Mucosa of descending colon (tissue), 3 donors: ENCODE data around the gene HLA-F. TPM values are rescaled to one million over a fixed set of nuclear protein-coding genes. Genes with fewer than 3 reads are reported as not detected.

Source experiments
- ATAC-seq: fragments of 200-7000 bp; cut with Tn5 transposase; one replicate; pipeline ENCODE4 v1.9.1; 2020; ENCODE audit warnings: mild to moderate bottlenecking, moderate library complexity
- DNase-seq, 3 donors: peaks; one replicate each; pipeline ENCODE4 v3.0.0-alpha.2; 2020
- H3K36me3 ChIP-seq: fragments of 200-600 bp; one replicate; pipeline ENCODE4 v1.8.0; 2021; ENCODE audit warnings: low read depth, mild to moderate bottlenecking
- H3K4me1 ChIP-seq: fragments of 200-600 bp; one replicate; pipeline ENCODE4 v1.8.0; 2021; ENCODE audit warnings: low read depth, mild to moderate bottlenecking
- H3K4me3 ChIP-seq: fragments of 200-600 bp; one replicate; pipeline ENCODE4 v1.8.0; 2021; ENCODE audit warnings: mild to moderate bottlenecking
- H3K9me3 ChIP-seq: fragments of 200-600 bp; one replicate; pipeline ENCODE4 v1.8.0; 2021; ENCODE audit warnings: mild to moderate bottlenecking
- CTCF ChIP-seq: fragments of 200-600 bp; IDR thresholded peaks from one replicate; pipeline ENCODE4 v1.8.0; 2022; ENCODE audit warnings: antibody characterized with exemption, mild to moderate bottlenecking
- intact Hi-C, 2 donors: fragments of 100-400 bp; cut with DNase I in 1 of 2; cut with micrococcal nuclease in 1 of 2; formaldehyde crosslinking; loops; one replicate each; pipeline versions ENCODE4 v1.11.0 to v1.11.1; 2022; cut with DNase I, micrococcal nuclease
- total RNA-seq, 3 donors: library from RNA; stranded (reverse); fragmentation: NEBNext Ultra II Directional in 2 of 3; extraction: Animal tissue kit (Norgen Biotek cat#: 25700) in 2 of 3; gene quantifications; one replicate each; pipeline versions ENCODE4 v1.2.1 to v1.2.4, GENCODE V29; 2021 to 2023
- donor health status: DM: no; HTN: no; CAD: no; lungs with moderate emphysema.
- donor health status: DM: no; HTN: no; CAD: no.
- donor health status: DM: no; HTN: yes; CAD: no.

HLA-F gene
- total RNA-seq, 3 donors from 2014 or later, result 151 to 416 (median 198) TPM

GRCh38 chr6:29742127-29742526 lies 18.9 kb downstream of the HLA-F start:
- no peaks in the 10 kb centered on the region for H3K36me3 ChIP-seq
- TF ChIP-seq CTCF, result no peak
- no peaks in the 10 kb centered on the region for H3K4me1 ChIP-seq
- no peak for DNase-seq
- H3K9me3 ChIP-seq, result no peaks in the 10 kb centered on the region
- intact Hi-C loops, result no loop called here
- H3K4me3 ChIP-seq, result no peak overlapping the region
- no peak for ATAC-seq

- no peak for TF ChIP-seq CTCF
- no peaks in the 10 kb centered on the region for H3K36me3 ChIP-seq
- H3K9me3 ChIP-seq, result no peaks in the 10 kb centered on the region
- no peak for ATAC-seq
- H3K4me1 ChIP-seq, result peaks cover under 1% of the 10 kb centered on the region
- intact Hi-C loops, result no loop called here
- DNase-seq, result no peak
- H3K4me3 ChIP-seq, result no peak overlapping the region
Observed at GRCh38 chr6:29743025-29743424, 19.8 kb downstream of the HLA-F start.

GRCh38 chr6:29743568-29743967 lies 20.3 kb downstream of the HLA-F start:
- no peaks in the 10 kb centered on the region for H3K9me3 ChIP-seq
- DNase-seq, result no peak
- H3K4me1 ChIP-seq, result peaks cover 3% of the 10 kb centered on the region
- no peak overlapping the region for H3K4me3 ChIP-seq
- no peak for ATAC-seq
- no peaks in the 10 kb centered on the region for H3K36me3 ChIP-seq
- TF ChIP-seq CTCF, result no peak
- intact Hi-C loops, result no loop called here

GRCh38 chr6:29744131-29744530 lies 20.9 kb downstream of the HLA-F start:
- no peak for DNase-seq
- TF ChIP-seq CTCF, result no peak
- no peak for ATAC-seq
- no peaks in the 10 kb centered on the region for H3K36me3 ChIP-seq
- intact Hi-C loops, result no loop called here
- no peak overlapping the region for H3K4me3 ChIP-seq
- peaks cover 3% of the 10 kb centered on the region for H3K4me1 ChIP-seq
- H3K9me3 ChIP-seq, result no peaks in the 10 kb centered on the region

GRCh38 chr6:29744621-29745020 lies 21.4 kb downstream of the HLA-F start:
- intact Hi-C loops, result no loop called here
- TF ChIP-seq CTCF, result no peak
- no peaks in the 10 kb centered on the region for H3K9me3 ChIP-seq
- no peaks in the 10 kb centered on the region for H3K36me3 ChIP-seq
- no peak overlapping the region for H3K4me3 ChIP-seq
- ATAC-seq, result no peak
- peaks cover 8% of the 10 kb centered on the region for H3K4me1 ChIP-seq
- DNase-seq, result no peak

GRCh38 chr6:29745386-29745785 lies 22.2 kb downstream of the HLA-F start:
- ATAC-seq, result no peak
- Histone ChIP-seq H3K4me1 (peaks cover 12% of the 10 kb centered on the region), H3K4me3 (no peak overlapping the region), H3K36me3 (no peaks in the 10 kb centered on the region), H3K9me3 (no peaks in the 10 kb centered on the region)
- DNase-seq, result no peak
- intact Hi-C loops, result no loop called here
- TF ChIP-seq CTCF, result no peak
